Gastrocnemius medialis (tissue), 4 donors: ENCODE measurements around the gene CHL1. TPM values are rescaled to one million over a fixed set of nuclear protein-coding genes. Genes with fewer than 3 reads are reported as not detected.

ENCODE experiments used
- ATAC-seq, 2 donors: fragments of 150-250 bp; one replicate each; pipeline ENCODE4 v1.9.1; 2016
- DNase-seq, 2 donors: peaks; one replicate each; pipeline ENCODE4 v3.0.0-alpha.2; 2019
- H3K27ac ChIP-seq, 4 donors: fragments of 200-600 bp; sonication (generic); 1 replicate in 1 of 4; 2 replicates in 3 of 4; pipeline ENCODE4 v1.5.1; 2016 to 2018; ENCODE audit warnings: mild to moderate bottlenecking in 2 of 4, moderate library complexity in 1 of 4
- H3K27me3 ChIP-seq, 3 donors: fragments of 200-600 bp; sonication (generic) in 2 of 3; 1 replicate in 1 of 3; 2 replicates in 2 of 3; pipeline versions ENCODE4 v1.5.1 to v1.6.0; 2016 to 2019; ENCODE audit warnings: mild to moderate bottlenecking in 1 of 3, moderate library complexity in 1 of 3
- H3K36me3 ChIP-seq, 2 donors: fragments of 200-600 bp; sonication (generic) in 1 of 2; one replicate each; pipeline ENCODE4 v1.5.1; 2017 to 2018
- H3K4me1 ChIP-seq, 2 donors: fragments of 200-600 bp; sonication (generic) in 1 of 2; one replicate each; pipeline ENCODE4 v1.5.1; 2016 to 2017; ENCODE audit warnings: mild to moderate bottlenecking in 2 of 2
- H3K4me3 ChIP-seq, 4 donors: fragments of 200-600 bp; sonication (generic) in 3 of 4; 1 replicate in 1 of 4; 2 replicates in 3 of 4; pipeline ENCODE4 v1.5.1; 2016 to 2019; ENCODE audit warnings: mild to moderate bottlenecking in 2 of 4
- H3K9me3 ChIP-seq, 3 donors: fragments of 200-600 bp; sonication (generic) in 2 of 3; 1 replicate in 1 of 3; 2 replicates in 2 of 3; pipeline ENCODE4 v1.5.1; 2016 to 2019
- CTCF ChIP-seq, 5 experiments: fragments of 450-650 bp in 3 of 5; fragments of 200-600 bp in 2 of 5; sonication (generic) in 2 of 5; IDR thresholded peaks in 4 of 5; conservative IDR thresholded peaks in 1 of 5; 1 replicate in 4 of 5; 2 replicates in 1 of 5; pipeline ENCODE4 v1.5.1; 2016 to 2019; ENCODE audit warnings: antibody characterized with exemption in 5 of 5, mild to moderate bottlenecking in 3 of 5, moderate library complexity in 3 of 5
- POLR2A ChIP-seq, 2 donors: fragments of 450-650 bp; IDR thresholded peaks; one replicate each; pipeline ENCODE4 v1.6.1; 2017; ENCODE audit warnings: antibody characterized with exemption in 2 of 2, mild to moderate bottlenecking in 2 of 2, moderate library complexity in 2 of 2
- in situ Hi-C, 4 donors: fragments of 200-750 bp; cut with MboI; loops; one replicate each; pipeline versions ENCODE4 v1.15.0 to v1.8.0; 2017; ENCODE audit warnings: low sequenced_read_pairs in 4 of 4
- intact Hi-C: fragments of 100-400 bp; cut with DNase I; formaldehyde crosslinking; loops from one replicate; pipeline ENCODE4 v1.15.1; 2023; ENCODE audit warnings: low total_unique reads
- total RNA-seq, 4 donors: library from RNA; depleted of rRNA; stranded (reverse); fragments of >200 nt; gene quantifications; one replicate each; pipeline versions ENCODE4 v1.1.0 to v1.2.3, GENCODE V29; 2016

The CHL1 gene
- total RNA-seq, 4 donors from 2014 or later, result 0.36 to 2.9 (median 1.8) TPM

- Histone ChIP-seq H3K4me1 (no peaks in the 10 kb centered on the region), H3K36me3 (no peaks in the 10 kb centered on the region), H3K27me3 (no peaks in the 10 kb centered on the region), H3K9me3 (no peaks in the 10 kb centered on the region), H3K4me3 (no peak overlapping the region), H3K27ac (no peak overlapping the region)
- no peak for TF ChIP-seq POLR2A (IDR thresholded peaks at IDR 0.05)
- no peak for TF ChIP-seq CTCF (IDR thresholded peaks at IDR 0.05 in 4 of 5, conservative IDR thresholded peaks at IDR 0.05 in 1 of 5)
- intact Hi-C loops, result no loop called here
- DNase-seq, result no peak
- in situ Hi-C loops, result no loop called here
- no peak for ATAC-seq
Observed at GRCh38 chr3:166799-167198, 29.8 kb upstream of the CHL1 start.

DNA sequence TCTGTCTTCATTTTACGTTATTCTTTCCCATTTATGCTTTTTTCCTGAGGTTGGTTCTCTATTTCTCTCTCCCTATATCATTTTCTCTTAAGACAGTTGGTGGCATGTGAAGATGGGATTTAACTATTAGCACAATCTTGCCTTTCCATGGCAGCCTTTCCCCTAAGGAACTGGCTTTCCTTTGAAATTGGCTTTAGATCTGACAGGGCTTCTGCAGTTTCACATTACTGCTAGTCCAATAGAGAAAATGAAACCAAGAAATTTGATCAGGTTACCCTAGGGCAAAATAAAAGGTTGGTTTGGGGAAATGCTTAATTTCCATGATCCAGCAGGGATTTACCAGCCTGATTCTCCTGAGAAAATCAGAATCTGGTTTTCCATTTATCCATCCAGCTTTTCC is 22.7 kb upstream of the CHL1 start:
- Histone ChIP-seq H3K4me1 (peaks cover 0 to 9% of the 10 kb centered on the region in 2 donors), H3K27ac (no peak overlapping the region), H3K36me3 (no peaks in the 10 kb centered on the region), H3K4me3 (no peak overlapping the region), H3K9me3 (no peaks in the 10 kb centered on the region), H3K27me3 (no peaks in the 10 kb centered on the region)
- in situ Hi-C loops (no loop called here), intact Hi-C loops (no loop called here)
- ATAC-seq (no peak), DNase-seq (no peak)
- no peak for TF ChIP-seq CTCF (IDR thresholded peaks at IDR 0.05 in 4 of 5, conservative IDR thresholded peaks at IDR 0.05 in 1 of 5)
- no peak for TF ChIP-seq POLR2A (IDR thresholded peaks at IDR 0.05)

- TF ChIP-seq CTCF (IDR thresholded peaks at IDR 0.05 in 4 of 5, conservative IDR thresholded peaks at IDR 0.05 in 1 of 5), result no peak
- no peak for TF ChIP-seq POLR2A (IDR thresholded peaks at IDR 0.05)
- Histone ChIP-seq H3K4me1 (no peaks in the 10 kb centered on the region), H3K4me3 (no peak overlapping the region), H3K27me3 (peaks cover 0 to 5% (median 0%) of the 10 kb centered on the region in 3 donors), H3K36me3 (no peaks in the 10 kb centered on the region), H3K9me3 (no peaks in the 10 kb centered on the region), H3K27ac (no peak overlapping the region)
- in situ Hi-C loops (no loop called here), intact Hi-C loops (no loop called here)
- ATAC-seq, result no peak
- no peak for DNase-seq
Observed at GRCh38 chr3:184976-185375, 11.6 kb upstream of the CHL1 start.

- Histone ChIP-seq H3K9me3 (no peaks in the 10 kb centered on the region), H3K36me3 (no peaks in the 10 kb centered on the region), H3K4me3 (no peak overlapping the region), H3K27me3 (peaks cover 5 to 25% (median 16%) of the 10 kb centered on the region in 3 donors), H3K4me1 (peaks cover 0 to 11% of the 10 kb centered on the region in 2 donors), H3K27ac (no peak overlapping the region)
- intact Hi-C loops, result no loop called here
- ATAC-seq (no peak), DNase-seq (no peak)
- in situ Hi-C loops, result no loop called here
- TF ChIP-seq POLR2A (IDR thresholded peaks at IDR 0.05) (no peak), CTCF (IDR thresholded peaks at IDR 0.05 in 4 of 5, conservative IDR thresholded peaks at IDR 0.05 in 1 of 5) (no peak)
Observed at GRCh38 chr3:192215-192929, 4.2 kb upstream of the CHL1 start.

DNA sequence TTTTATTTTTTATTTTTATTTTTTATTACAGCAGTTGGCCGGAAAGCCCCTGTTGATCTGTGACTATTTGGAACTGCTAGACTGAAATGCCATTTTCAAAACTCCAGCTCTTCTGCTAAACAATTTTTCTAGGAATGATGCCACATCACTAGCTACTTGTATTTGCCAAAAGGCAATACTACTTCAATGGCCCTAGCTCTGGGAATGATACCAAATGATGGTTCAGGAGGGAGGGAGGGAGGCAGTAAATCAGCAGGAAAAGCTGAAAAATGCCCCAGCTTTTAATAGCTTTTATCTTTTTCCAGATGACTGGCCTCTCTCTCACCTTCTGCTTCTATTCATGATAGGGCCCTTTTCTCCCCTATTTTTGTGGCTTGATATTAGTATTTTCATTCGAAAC is 2.6 kb upstream of the CHL1 start:
- in situ Hi-C loops (no loop called here), intact Hi-C loops (no loop called here)
- TF ChIP-seq CTCF (IDR thresholded peaks at IDR 0.05 in 4 of 5, conservative IDR thresholded peaks at IDR 0.05 in 1 of 5), result no peak
- TF ChIP-seq POLR2A (IDR thresholded peaks at IDR 0.05), result no peak
- no peaks in the 10 kb centered on the region for H3K36me3 ChIP-seq
- DNase-seq (no peak), ATAC-seq (no peak)
- peaks cover 17 to 35% (median 22%) of the 10 kb centered on the region in 3 donors for H3K27me3 ChIP-seq
- no peak overlapping the region for H3K27ac ChIP-seq
- H3K4me1 ChIP-seq, result peaks cover 0 to 17% of the 10 kb centered on the region in 2 donors
- no peaks in the 10 kb centered on the region for H3K9me3 ChIP-seq
- no peak overlapping the region for H3K4me3 ChIP-seq
